8988T (cell line): ENCODE data around the gene COL25A1.
"Not testable (repeated sequence)": the region's sequence is repeated elsewhere in the genome, so short reads cannot be mapped to it uniquely, and the experiment has no call there.

Experiments used
- DNase-seq: peaks from one replicate; pipeline ENCODE4 v3.0.0; 2011

COL25A1 gene

GRCh38 chr4:109163493-109163892 lies 139.0 kb downstream of the COL25A1 start:
- no peak for DNase-seq

- DNase-seq: no peak
These were observed 139.7 kb downstream of the COL25A1 start for GRCh38 chr4:109162759-109163158.

- DNase-seq: no peak
These were observed 142.0 kb downstream of the COL25A1 start for GRCh38 chr4:109160494-109160893.

- no peak for DNase-seq
These were observed 144.8 kb downstream of the COL25A1 start for GRCh38 chr4:109157696-109158095.

- DNase-seq: no peak
These were observed 145.3 kb downstream of the COL25A1 start for GRCh38 chr4:109157205-109157604.

- no peak for DNase-seq
These were observed 146.1 kb downstream of the COL25A1 start for GRCh38 chr4:109156356-109156755.

GRCh38 chr4:109155682-109156283 lies 146.7 kb downstream of the COL25A1 start:
- no peak for DNase-seq

GRCh38 chr4:109155084-109155483 lies 147.4 kb downstream of the COL25A1 start:
- DNase-seq: no peak

GRCh38 chr4:109154424-109154823 lies 148.0 kb downstream of the COL25A1 start:
- no peak for DNase-seq

GRCh38 chr4:109149836-109150235 lies 152.6 kb downstream of the COL25A1 start:
- no peak for DNase-seq

- DNase-seq: no peak
These were observed 153.8 kb downstream of the COL25A1 start for GRCh38 chr4:109148577-109149075.

GRCh38 chr4:109147135-109147534 lies 155.3 kb downstream of the COL25A1 start:
- no peak for DNase-seq

GRCh38 chr4:109146499-109146898 lies 156.0 kb downstream of the COL25A1 start:
- no peak for DNase-seq

- DNase-seq: not testable (repeated sequence)
These were observed 164.3 kb downstream of the COL25A1 start for GRCh38 chr4:109138125-109138524.

- no peak for DNase-seq
These were observed 167.5 kb downstream of the COL25A1 start for GRCh38 chr4:109134921-109135320.

- no peak for DNase-seq
These were observed 168.2 kb downstream of the COL25A1 start for GRCh38 chr4:109134268-109134667.

- no peak for DNase-seq
These were observed 170.9 kb downstream of the COL25A1 start for GRCh38 chr4:109131559-109131958.

GRCh38 chr4:109128589-109128988 lies 173.9 kb downstream of the COL25A1 start:
- DNase-seq: no peak

- no peak for DNase-seq
These were observed 174.6 kb downstream of the COL25A1 start for GRCh38 chr4:109127866-109128265.

GRCh38 chr4:109126856-109127255 lies 175.6 kb downstream of the COL25A1 start:
- DNase-seq: no peak

GRCh38 chr4:109125084-109125483 lies 177.4 kb downstream of the COL25A1 start:
- no peak for DNase-seq

- no peak for DNase-seq
These were observed 178.5 kb downstream of the COL25A1 start for GRCh38 chr4:109123951-109124350.

GRCh38 chr4:109121561-109121960 lies 180.9 kb downstream of the COL25A1 start:
- no peak for DNase-seq

GRCh38 chr4:109119852-109120251 lies 182.6 kb downstream of the COL25A1 start:
- no peak for DNase-seq

- no peak for DNase-seq
These were observed 183.8 kb downstream of the COL25A1 start for GRCh38 chr4:109118635-109119034.
